OCI-M1 (cell line): ENCODE results near the gene RASGRP1.
"Not testable (repeated sequence)": the region's sequence is repeated elsewhere in the genome, so short reads cannot be mapped to it uniquely, and the experiment has no call there.

Source experiments
- DNase-seq: peaks from one replicate; lab custom pipeline; 2025; lab: John Stamatoyannopoulos, UW

The RASGRP1 gene

DNA sequence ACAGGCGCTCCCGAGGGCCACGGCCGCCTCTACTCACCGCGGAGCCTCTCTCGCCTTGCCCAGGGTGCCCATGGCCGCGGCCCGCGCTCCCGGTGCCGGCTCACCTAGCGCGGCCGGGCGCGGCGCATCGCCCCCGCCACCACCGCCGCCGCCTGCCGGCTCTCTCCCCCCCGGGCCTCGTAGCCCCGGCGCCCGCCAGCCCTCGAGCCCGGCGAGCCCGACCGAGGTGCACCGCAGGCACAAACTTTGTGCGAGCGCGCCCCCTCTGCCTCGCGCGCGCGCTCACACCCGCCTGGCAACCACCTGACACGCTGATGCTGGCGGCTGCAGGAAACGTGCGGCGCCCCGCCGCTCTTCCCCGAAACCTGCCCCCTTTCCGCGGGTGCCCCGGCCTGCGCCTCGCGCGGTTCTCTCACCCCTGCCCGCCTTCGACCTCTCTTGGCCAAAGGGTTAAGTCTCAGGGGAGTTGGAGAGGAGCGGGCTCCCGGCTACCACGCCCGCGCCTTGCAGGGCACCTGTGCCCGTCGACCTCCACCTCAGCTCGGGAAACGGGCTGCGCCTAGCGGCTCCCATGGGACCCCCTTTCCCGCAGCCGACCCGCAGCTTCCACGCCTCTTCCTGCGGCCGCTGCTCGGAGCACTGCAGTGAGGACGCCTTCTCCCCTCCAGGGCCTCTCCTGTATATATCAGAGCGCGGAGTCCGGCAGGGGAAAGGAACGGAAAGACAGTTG, at the start of gene RASGRP1:
RASGRP1 (minus strand) TSS at position 258 of the 730 bp plus-strand sequence; CDS start at position 72, 186 bp downstream.
- DNase-seq, result no peak

DNA sequence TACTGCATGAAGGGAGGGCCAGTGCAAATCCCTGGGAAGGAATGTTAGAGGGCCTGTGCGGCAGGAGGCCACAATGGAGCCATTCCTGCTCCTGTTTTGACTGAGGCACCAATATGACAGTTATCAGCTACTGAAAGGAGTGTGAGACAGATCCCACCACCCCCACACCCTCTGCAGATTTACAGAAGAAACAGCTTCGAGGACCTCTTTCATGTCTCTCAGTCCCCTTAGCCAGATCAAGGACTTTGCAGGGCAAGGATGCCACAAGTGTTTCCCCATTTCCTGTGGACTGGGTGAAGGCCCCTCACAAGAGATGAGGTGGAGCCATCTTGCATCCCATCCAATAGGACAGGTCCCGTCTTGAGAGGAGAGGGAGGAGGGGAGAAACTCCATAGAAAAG, 48.5 kb upstream of the RASGRP1 start:
- no peak for DNase-seq

DNA sequence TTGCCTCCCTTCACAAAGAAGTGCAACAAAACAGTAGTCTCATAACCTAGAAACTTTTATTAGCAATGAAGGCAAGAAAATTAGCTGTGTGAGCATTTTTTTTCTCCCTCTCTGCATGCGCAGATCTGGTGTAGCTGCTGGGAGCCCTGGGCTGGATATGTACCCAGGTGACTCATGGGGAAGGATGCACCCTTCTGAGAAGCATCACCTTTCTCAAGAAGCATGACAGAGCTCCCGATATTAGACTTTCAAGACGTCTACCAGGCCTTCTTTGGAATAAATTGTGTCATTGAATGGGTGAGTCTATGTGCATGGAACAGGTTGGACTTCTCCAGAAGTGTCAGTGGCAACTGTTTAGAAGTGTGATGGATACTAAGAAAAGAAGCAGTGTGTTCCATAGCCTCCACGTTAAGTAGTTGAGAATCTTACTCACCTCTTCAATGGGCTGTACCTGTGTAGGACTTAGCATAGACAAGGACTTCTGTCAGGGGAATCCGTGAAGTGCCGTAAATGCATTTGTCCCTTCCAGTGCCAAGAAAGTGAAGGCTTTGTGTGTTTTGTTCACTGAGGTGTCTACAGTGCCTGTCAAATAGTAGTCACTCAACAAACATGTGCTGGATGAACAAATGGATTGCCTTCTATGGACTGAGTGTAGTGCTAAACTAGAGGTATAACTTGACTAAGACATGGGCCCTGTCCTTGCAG, 47.7 kb upstream of the RASGRP1 start:
- no peak for DNase-seq

DNA sequence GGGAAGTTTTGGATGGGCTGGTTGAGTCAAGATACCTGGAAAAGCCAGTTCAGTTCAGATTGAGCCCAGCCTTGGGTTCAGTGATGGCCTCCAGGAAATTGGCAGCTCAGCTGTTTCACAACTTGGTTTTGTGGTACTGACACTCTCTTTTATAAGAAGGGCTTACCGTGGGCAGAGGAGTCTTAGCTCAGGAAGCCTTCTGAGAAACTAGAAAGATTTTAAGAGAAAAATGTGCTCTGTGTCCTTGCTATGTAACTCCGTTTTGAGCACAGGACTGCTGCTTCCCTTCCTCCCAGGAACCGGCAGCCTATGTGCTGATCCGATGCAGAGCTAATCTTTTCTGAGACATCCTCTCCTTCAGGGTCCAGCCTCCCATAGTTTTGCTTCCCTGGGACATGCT, 46.6 kb upstream of the RASGRP1 start:
- no peak for DNase-seq

DNA sequence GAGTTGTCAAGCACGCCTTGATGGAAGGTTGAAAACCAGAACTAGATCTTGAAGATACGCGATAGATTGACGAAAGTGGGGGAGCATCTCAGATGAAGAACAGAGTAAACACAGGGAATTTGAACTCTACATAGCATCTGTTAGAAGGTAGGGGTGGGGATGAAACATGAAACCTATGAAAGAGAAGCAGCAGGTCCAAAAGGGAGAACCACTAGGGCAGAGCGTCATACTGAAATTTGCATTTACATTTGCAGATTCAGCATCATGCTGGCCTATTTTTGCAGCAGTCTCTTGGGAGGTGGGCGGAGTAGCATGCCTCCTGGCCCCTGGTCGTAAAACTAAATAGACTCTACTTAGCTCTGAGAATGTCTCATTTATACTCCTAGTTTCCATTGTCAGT, 46.1 kb upstream of the RASGRP1 start:
- no peak for DNase-seq

DNA sequence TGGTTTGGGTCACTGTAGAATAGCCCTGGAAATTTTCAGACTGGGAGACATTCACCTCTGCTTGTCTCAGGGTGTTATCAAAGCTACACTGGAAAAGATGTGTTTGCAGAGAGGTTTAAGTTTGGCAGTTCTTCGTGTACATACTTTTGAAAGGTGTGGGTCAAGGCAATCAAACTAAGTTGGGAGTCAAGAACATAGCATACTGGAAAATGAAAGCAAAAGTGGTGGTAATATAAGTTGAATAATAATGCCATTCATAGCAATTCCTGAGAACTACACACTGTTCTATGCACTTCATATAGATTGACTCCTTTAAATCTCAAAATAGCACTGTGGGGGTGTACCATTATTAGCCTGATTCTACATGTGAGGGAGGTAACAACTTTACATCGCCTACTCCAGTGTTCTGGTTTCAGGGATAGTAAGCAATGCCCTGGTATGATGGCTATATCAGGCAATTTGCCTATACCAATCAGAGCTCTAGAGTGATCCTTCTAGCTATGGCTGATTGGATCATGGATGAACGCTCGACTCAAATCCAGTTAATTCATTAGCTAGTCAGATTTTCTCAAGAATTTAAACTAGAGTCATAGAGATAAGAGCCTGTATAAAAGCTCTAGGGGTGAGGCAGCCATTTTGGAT, 44.6 kb upstream of the RASGRP1 start:
- DNase-seq, result peak; percentile 29

DNA sequence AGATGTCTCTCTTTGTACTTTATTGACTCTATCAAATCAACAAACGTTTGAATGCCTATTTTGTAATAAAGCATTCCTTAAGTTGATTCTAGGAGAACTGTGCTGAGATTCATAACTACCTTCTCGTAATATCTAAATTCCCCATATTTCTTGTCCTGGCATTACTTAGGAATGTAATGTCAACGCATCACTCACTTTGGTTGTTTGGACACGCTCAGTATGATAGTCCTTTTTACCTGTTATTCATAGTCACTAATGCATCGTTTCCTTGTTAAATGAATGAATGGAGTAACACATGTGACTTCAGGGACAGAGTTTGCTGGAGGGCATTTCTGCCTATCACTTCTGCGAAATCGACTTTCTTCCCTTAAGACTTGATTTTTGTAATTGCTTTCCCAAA, 44.1 kb upstream of the RASGRP1 start:
- DNase-seq, result no peak

DNA sequence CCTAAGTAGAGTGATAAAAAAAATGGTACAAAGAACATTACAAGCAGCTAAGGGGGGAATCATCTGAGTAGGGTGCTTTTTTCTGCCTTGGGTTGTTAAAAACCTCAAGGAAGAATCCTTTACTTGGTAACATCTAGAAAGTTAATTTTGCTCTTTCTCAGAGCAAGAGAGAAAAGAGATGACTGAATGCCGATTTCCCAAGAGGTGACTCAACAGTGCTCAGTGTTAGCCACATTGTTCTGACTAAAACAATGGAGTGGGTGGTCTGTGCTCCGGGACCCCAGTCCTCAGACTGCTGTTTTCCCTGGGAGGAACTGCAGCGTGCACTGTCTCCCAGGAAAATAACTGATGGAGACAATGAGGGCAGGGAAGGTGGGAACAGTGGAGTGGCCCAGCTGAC, 41.1 kb upstream of the RASGRP1 start:
- DNase-seq, result no peak

DNA sequence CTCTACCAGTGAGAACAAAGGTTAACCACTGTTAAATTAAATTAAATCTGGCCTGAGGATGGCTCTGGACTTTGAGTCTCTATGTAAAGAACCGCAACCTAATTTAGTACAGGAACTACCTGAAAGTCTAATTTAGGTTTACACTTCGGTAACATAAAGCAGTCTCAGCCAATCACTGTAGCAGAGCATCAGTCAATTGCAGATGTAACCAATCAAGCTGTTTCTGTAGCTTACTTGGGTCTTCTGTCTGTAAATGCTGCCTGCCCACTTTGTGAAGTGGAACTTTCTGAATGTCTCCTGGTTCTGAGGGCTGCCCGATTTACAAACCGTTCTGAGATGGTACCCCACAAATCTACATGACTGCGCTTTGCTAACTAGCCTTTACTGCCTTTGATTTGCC, 39.1 kb upstream of the RASGRP1 start:
- DNase-seq, result no peak

DNA sequence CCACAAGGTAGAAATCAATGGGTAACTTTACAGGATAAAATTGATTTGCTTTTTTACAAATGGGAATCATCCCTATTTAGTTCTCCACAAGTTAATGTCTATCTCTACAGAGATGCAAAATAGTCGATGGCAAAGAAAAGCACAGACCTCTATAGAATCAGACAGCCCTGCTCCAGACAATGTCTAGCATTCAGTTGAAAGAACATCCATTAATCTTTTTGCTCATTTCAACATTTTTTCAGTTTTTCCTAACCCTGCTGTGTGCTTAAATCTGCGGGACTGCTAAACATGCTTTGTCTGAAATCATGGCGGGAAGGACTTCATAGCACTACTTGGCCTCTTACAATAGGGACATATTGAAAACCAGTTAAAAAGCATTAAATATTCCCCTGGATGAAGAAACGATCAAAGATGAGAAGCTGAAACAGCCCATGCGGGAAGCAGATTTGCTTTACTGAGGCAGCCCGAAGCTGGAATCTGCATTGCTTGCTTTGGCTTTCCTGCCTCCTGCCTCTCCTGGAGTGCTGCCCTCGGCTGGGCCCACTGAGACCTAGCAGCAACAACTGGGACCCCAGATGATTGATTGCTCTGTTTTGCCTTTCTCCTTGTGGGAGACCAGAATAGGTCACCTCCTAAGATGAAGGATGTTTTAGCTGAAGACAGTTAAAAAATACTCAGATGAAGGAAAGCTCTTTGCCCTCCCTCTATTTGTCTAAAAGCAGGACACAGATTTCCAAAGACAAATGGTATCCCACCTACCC, 38.5 kb upstream of the RASGRP1 start:
- DNase-seq, result no peak

DNA sequence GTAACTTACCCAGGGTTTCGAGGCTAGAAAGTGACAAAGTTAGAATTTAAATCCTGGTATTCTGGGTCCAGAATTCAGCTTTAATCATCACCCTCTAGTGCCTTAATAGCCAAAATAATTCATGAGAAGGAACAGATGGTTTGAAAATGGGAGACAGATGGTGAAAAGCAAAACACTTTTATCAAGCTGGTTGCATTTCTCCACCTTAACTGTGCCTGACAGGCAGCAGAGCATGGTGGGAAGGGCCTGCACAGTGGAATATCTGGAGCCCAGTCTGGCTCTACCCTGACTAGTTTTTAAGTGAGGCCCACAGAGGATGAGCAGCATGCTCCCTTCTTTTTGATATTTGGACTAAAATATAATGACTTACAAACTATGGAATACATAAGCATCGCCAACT, 35.6 kb upstream of the RASGRP1 start:
- no peak for DNase-seq

DNA sequence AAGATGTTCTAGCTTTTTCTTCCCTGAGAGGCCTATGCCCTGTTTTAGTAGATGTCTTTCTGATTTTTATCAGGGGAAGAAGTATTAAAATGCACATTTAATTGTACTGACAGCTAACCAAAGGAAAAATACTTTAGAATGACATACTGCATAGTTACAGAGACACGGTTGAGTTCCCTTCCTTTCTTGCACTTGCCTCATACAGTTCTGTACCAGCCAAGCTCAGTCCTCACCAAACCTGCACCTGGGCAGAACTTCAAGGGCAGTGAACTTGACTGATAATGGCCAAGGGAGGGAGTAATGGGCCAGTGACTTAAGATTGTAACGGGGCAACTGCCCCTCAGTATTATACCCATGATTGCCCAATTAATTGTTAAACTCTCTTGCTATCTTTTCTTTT, 34.1 kb upstream of the RASGRP1 start:
- DNase-seq, result no peak

DNA sequence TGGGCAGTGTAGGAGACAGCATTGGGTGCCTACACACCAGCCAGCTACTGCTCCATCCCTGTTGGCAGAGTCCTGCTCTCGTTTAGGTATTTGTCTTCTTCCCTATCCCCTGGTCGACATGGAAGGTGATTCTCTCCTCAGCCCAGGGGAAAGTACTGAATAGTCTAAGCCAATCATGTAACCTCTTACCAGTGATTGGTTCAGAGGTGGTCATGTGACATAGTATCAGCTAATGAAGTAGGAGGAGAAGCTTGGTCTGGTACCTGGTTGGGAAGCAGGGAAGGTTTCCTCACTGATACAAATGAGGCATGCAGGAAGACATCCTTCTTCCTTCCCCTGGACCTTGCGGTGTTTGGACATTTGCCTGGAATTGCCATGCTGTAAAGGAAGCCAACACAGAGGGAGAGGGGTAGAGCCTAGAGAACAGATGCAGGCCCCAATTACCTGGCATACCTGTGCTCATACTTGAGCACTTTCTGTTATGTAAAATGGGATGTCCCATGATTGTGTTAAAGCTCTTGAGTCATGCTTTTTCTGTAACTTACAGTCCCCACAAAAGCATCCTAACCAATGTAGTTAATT, 32.7 kb upstream of the RASGRP1 start:
- no peak for DNase-seq

DNA sequence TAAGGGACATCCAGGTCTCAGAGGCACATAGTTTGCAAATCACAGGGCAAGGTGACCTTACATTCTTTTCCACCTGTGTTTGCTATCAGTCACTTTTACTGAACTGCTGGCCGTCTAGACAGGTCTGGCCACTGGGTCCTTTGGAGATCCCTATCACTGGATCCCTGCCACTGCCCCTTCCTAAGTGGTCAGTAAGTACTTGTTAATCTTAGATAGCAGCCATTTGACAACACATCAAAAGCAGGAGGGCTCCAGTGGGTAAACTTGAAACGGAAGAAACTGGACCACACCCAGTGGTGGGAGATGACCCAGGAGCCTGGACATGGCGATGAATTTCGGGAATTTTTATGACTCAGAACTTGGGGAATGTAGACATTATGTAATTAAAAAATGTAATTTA, 28.9 kb upstream of the RASGRP1 start:
- DNase-seq, result no peak

DNA sequence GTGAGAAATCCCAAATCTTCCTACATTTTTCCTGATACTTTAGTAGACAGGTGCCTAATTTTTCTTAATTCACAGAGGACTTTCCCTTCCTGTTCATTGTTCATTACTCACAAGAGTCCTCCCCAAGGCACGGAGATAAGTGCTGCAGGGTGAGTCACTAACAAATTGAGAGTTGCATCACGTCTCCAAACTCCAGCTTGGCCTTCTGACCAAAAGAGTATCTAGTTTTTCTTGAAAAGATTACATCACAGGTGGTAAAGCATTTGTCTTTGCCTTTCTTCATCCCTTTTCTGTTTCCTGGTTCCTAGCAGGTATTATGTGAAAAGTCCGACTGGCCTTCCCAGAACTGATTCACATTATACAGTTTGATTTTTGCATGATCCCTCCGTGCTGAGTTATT, 24.9 kb upstream of the RASGRP1 start:
- DNase-seq, result peak; percentile 71

DNA sequence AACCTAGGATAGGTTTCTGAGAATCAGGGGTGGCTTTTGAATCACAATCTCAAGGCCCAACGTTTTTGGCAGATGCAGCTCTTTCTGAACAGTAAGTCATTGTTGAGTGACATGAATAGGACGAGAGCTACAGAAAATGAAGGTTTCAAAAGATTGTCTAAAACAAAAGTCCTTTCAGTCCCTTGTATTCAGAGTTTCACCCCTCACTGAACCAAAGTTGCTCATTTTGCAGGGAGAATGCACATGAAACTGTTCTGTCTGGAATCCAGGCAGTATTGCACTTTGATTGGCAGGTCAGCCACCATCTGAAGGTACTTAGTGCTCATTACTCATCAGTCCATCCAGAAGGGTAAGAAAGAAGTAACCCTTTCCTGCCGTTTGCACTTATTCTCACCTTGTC, 24.1 kb upstream of the RASGRP1 start:
- DNase-seq, result peak; percentile 28

DNA sequence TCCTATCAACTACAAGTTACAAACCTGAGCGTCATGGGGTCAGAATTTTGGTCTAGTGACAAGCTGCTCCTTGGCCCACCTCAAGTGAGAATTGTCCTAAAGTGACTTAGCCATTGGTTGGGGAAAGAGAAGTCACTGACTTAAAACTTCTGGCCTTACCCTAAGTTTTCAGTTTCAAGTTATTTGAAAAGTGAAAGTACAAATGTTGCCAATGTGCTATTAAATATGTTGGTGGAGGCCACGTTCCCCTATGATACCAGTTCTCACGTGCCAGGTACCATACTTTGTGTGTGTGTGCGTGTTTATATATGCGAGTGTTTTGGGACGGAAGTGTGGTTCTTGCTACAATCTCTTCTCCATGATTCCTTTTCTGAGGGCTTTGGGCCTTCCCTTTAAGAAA, 22.6 kb upstream of the RASGRP1 start:
- peak; percentile 14 for DNase-seq

DNA sequence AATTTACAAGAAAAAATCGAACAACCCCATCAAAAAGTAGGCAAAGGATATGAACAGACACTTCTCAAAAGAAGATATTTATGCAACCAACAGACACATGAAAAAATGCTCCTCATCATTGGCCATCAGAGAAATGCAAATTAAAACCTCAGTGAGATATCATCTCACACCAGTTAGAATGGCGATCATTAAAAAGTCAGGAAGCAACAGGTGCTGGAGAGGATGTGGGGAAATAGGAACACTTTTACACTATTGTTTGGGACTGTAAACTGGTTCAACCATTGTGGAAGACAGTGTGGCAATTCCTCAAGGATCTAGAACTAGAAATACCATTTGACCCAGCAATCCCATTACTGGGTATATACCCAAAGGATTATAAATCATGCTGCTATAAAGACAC, 21.4 kb upstream of the RASGRP1 start:
- DNase-seq, result not testable (repeated sequence)

DNA sequence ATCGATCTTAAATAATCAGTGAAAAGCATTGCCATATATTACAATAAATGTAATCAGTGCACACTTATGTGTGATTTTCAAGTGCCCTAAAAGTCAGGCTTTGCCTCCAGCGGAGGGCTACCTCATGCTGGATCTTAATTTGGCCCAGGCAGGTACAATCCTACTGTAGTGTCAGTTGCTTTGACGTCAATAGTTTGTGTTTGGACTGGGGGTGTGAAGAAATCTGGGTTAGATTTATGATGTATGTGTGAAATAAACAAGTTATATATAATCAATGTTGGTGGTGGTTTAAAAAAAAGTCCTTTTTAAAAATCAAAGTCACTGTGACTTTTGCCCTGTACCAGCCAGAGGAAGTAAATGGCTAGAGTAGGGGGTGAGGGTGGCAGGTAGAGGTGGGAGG, 14.0 kb upstream of the RASGRP1 start:
- no peak for DNase-seq

DNA sequence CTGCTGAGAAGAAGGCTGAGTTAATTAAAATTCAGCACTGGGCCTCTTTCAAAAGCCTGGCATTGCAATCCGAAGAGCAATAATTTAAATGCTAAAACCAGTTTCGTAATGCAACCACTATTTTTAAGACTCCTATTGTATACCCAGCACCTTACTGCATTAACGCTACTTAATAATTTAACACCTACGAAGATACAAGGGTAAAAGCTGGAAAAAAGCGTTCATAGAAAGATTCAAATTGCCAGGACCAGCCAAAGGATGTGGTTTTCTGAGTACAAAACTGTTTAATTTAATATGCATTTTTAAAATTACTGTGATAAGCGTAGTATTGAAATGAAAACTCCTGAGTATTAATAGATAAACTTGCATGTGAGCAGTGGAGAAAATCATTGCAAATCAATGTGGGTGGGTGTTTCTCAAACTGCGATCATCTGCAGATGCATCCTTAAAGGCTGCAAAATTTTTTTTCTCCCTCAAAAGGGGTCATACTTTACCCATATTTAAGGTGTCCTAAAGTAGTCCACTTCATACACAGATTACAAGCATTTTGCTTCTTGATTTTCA, 12.9 kb upstream of the RASGRP1 start:
- DNase-seq, result no peak

DNA sequence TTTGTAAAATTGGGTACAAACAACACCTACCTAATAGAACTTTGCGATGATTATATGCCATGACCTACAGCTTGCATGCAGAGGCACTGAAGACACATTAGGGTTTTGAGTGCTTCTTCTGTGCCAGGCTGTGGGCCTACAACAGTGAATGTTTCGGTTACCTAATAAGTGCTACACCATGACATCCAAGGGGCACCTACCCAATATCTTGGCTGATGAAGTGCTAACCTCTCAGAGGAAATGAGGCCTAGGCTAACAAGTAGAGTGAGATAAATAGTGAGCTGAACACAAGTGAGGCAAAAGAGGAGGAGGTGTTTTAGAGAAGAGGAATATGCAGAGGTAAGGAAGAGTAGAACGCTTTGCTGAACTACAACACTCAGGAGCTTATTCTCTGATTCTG, 12.2 kb upstream of the RASGRP1 start:
- no peak for DNase-seq

DNA sequence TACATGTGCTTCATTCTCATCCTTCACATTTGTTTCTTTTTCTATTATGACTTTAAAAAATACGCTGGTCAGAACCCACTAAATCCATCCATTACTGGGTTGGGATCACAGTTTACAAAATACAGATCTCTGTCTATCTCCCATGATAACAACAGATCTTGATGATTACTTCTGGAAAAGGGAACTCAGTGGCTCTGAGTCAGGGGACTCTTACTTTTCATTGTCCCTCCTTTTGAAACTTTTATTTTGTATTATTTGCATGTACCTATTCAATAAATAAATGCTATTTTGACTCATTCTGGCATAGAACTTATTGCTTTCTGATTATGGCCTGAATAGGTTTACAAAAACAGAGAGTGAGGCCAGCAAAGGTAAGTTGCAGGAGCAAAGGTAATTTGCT, 11.6 kb upstream of the RASGRP1 start:
- DNase-seq, result no peak
